Activated T-helper 17 cell treated with anti-CD3 and anti-CD28 coated beads, Interleukin-2, amount 50 U/mL, for 72 hours (primary cell): ENCODE results near the gene SCUBE1. TPM values are rescaled to one million over a fixed set of nuclear protein-coding genes. Genes with fewer than 3 reads are reported as not detected.

Experiments
- ATAC-seq: fragments of 150-1000 bp; cut with Tn5 transposase; replicated peaks from 2 replicates; pipeline ENCODE4 v1.10.0; 2021; ENCODE audit warnings: mild to moderate bottlenecking, moderate library complexity
- H3K27ac Mint-ChIP-seq: one replicate; pipeline ENCODE4 v1.8.0; 2022; ENCODE audit warnings: mixed read lengths
- H3K27me3 Mint-ChIP-seq: one replicate; pipeline ENCODE4 v1.8.0; 2022; ENCODE audit warnings: mixed read lengths
- H3K36me3 Mint-ChIP-seq: one replicate; pipeline ENCODE4 v1.8.0; 2022; ENCODE audit warnings: low read depth, mild to moderate bottlenecking, mixed read lengths
- H3K4me1 Mint-ChIP-seq: one replicate; pipeline ENCODE4 v1.8.0; 2022; ENCODE audit warnings: mixed read lengths
- H3K4me3 Mint-ChIP-seq: one replicate; pipeline ENCODE4 v1.8.0; 2022; ENCODE audit warnings: mild to moderate bottlenecking, mixed read lengths
- H3K9me3 Mint-ChIP-seq: one replicate; pipeline ENCODE4 v1.8.0; 2022; ENCODE audit warnings: mixed read lengths
- total RNA-seq, 2 donors: library from RNA; stranded (reverse); gene quantifications; one replicate each; pipeline ENCODE4 v1.2.3, GENCODE V29; 2022

The SCUBE1 gene
- total RNA-seq, 2 donors from 2014 or later, result not detected

DNA sequence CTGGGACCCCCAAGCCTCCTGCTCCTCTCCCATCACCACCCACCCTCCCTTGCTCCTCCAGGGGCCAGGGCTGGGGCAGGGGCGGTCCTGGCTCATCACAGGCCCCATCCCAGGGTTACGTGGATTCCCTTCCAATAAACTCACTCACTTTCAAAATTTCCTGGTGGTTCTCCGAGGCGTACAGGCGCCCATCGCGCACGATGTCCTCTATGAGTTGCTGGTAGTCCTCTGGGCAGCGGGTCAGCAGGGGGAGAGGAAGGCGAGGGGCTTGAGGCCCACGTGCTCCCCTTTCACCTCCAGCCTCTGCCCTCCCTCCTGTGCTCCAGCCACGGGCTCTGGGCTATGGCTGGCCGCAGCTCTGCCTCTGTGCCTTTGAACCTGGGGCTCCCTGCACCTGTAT is 135.8 kb downstream of the SCUBE1 start:
- H3K4me1 Mint-ChIP-seq, result peaks cover 6% of the 10 kb centered on the region
- H3K36me3 Mint-ChIP-seq, result no peaks in the 10 kb centered on the region
- H3K9me3 Mint-ChIP-seq, result no peaks in the 10 kb centered on the region
- no peak overlapping the region for H3K27ac Mint-ChIP-seq
- ATAC-seq, result no peak
- H3K4me3 Mint-ChIP-seq, result no peak overlapping the region
- no peaks in the 10 kb centered on the region for H3K27me3 Mint-ChIP-seq

DNA sequence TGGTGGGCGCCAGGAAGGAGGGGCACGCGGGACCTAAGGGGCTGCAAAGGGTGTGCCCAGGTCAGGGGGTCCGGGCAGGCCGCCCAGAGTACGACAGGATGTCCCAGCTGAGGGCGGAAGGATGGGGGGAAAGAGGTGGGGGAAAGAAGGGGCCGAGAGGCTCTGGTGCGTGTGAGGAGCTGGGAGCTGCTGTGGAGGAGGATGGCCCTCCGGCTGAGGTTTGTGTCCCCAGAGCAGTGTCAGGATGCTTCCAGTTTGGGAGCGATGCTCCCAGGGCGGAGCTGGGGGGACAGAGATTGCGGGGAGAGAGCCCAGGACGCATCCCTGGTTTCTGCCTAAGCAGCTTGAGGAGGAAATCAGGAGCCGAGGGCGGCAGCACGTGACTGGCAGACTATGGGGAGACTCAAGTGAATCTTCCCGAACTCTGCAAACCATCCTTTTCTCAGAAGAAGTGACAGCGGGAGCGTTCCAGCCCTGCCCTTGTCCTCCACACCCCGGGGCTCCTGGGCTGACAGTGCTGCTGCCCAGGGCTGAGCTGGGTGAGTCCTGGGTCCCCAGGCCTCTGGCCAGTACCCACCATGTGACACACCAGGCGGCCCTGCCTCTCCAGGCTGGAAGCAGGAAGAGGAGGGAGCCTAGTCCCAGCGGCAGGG is 136.5 kb downstream of the SCUBE1 start:
- ATAC-seq, result peak; percentile 25
- Mint-ChIP-seq H3K36me3 (no peaks in the 10 kb centered on the region), H3K27ac (peak overlapping the region; percentile 54), H3K27me3 (no peaks in the 10 kb centered on the region), H3K9me3 (no peaks in the 10 kb centered on the region), H3K4me1 (peaks cover 6% of the 10 kb centered on the region), H3K4me3 (no peak overlapping the region)

DNA sequence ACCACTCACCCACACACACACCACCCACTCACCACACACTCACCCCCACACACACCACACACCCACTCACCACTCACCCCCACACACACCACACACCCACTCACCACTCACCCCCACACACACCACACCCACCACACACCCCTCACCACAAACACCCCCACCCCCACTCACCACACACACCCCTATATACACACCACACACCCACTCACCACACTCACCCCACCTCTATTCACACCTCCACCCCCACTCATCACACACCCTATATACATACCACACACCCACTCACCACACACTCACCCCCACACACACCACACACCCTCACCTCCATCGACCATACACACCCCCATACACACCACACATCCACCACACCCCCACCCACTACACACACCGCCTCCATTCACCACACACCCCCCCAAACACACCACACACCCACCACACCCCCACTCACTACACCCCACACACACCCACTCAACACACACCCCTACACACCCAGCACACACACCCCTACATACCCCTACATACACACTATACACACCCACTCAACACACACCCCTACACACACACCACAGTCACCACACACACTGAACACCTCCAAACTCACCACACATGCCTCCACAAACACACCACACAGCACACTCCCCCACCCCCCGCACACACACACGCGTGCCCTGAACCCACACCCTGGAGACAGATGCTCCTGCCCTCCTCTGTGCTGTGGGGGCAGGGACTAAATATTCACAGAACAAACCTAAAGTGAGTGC is 137.2 kb downstream of the SCUBE1 start:
- Mint-ChIP-seq H3K4me1 (peaks cover 6% of the 10 kb centered on the region), H3K9me3 (no peaks in the 10 kb centered on the region), H3K4me3 (no peak overlapping the region), H3K36me3 (no peaks in the 10 kb centered on the region), H3K27me3 (no peaks in the 10 kb centered on the region), H3K27ac (peak overlapping the region; percentile 54)
- peak; percentile 25 for ATAC-seq

DNA sequence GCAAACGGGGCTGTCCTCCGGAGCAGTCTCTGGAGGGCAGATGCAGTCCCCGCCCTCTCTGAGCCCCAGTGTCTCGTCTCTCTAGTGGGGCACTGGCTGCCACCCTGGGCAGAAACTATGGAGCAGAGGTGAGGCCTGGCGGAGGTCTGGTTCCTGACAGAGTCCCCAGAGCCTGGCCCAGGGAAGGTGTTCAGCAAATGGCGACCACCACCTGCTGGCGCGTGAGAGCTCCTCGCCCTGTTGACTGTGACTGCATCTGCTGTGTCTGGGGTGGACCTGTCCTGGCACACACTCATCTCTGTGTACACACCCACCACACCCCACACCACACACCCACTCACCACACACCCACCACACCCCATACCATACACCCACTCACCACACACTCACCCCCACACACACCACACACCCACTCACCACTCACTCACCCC is 137.9 kb downstream of the SCUBE1 start:
- Mint-ChIP-seq H3K36me3 (no peaks in the 10 kb centered on the region), H3K9me3 (no peaks in the 10 kb centered on the region), H3K27me3 (no peaks in the 10 kb centered on the region), H3K4me3 (no peak overlapping the region), H3K4me1 (peaks cover 6% of the 10 kb centered on the region), H3K27ac (no peak overlapping the region)
- peak; percentile 25 for ATAC-seq

DNA sequence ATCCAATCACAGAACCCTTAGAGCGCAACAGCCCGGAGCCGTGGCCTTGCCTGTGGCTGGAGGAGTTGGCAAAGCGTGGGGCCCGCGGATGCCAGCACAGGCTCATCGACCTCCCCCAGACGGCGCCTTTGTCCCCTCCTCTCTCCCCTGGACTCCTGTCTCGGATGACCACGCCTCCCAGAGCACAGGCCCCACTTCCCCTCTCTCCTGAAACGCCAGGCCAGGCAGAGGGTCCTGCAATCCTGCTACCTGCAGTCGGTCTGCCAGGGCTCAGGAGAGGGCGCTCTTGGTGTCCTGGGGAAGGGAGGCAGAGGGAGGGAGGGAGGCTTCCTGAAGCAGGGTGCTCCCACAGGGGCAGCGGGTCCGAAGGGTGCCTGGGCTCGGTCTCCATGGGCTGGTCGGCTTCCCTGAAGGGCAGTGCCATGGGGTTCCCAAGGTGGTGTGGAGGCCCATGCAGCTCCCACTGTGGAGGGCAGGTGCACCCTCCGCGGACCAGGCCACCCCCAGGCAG is 139.6 kb downstream of the SCUBE1 start:
- ATAC-seq, result no peak
- no peaks in the 10 kb centered on the region for H3K27me3 Mint-ChIP-seq
- no peak overlapping the region for H3K4me3 Mint-ChIP-seq
- peaks cover 6% of the 10 kb centered on the region for H3K4me1 Mint-ChIP-seq
- no peaks in the 10 kb centered on the region for H3K9me3 Mint-ChIP-seq
- H3K27ac Mint-ChIP-seq, result no peak overlapping the region
- no peaks in the 10 kb centered on the region for H3K36me3 Mint-ChIP-seq

DNA sequence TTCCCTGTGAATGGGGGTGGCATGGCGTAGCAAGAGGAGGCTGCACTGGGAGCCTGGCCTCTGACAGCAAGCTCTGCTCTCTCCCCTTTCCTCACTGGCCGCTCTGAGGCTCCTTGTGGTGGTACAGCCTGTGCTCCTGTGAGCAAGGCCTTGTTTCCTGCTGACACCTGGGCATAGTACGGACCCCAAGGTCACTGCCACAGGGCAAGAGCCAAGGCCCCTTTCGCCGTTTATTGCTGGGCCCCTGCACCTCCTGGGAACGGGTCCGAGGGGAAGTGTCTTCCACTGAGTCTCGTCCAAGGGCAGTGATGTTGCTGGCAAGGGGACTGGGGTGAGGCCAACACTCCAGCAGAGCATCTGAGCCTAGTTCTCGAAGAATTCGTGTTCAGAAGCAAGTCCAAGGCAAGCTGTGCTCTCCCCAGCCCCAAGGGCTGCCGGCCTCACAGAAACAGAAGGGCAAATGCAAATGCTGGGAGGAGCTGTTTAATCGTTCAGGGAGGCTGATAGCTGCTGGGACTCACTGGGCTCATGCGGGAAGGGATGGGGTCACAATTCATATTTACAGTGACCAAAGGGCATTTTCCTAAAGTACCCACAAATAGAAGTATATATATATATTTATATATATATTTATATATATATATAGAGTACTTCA is 140.3 kb downstream of the SCUBE1 start:
- H3K4me1 Mint-ChIP-seq, result peaks cover 6% of the 10 kb centered on the region
- H3K27me3 Mint-ChIP-seq, result no peaks in the 10 kb centered on the region
- H3K27ac Mint-ChIP-seq, result no peak overlapping the region
- no peak for ATAC-seq
- no peak overlapping the region for H3K4me3 Mint-ChIP-seq
- H3K9me3 Mint-ChIP-seq, result no peaks in the 10 kb centered on the region
- no peaks in the 10 kb centered on the region for H3K36me3 Mint-ChIP-seq

DNA sequence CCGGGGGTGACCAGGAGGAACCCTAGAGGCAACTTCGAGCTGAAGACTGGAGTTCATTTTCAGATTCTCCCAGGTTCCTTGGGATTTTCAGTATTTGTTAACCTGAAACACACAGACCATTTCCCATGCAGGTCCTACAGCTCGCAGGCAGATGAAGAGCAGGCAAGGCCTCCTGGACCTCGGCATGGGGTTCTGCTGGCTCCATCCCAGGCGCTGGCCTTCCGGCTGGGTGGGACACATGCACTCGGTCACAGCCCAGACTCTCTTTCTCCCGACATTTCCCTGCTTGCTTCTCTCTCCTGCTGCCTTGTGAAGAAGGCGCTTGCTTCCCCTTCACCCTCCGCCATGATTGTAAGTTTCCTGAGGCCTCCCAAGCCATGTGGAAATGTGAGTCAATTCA is 140.8 kb downstream of the SCUBE1 start:
- no peak overlapping the region for H3K4me3 Mint-ChIP-seq
- H3K27me3 Mint-ChIP-seq, result no peaks in the 10 kb centered on the region
- no peak for ATAC-seq
- H3K9me3 Mint-ChIP-seq, result no peaks in the 10 kb centered on the region
- H3K36me3 Mint-ChIP-seq, result no peaks in the 10 kb centered on the region
- no peak overlapping the region for H3K27ac Mint-ChIP-seq
- peaks cover 6% of the 10 kb centered on the region for H3K4me1 Mint-ChIP-seq

DNA sequence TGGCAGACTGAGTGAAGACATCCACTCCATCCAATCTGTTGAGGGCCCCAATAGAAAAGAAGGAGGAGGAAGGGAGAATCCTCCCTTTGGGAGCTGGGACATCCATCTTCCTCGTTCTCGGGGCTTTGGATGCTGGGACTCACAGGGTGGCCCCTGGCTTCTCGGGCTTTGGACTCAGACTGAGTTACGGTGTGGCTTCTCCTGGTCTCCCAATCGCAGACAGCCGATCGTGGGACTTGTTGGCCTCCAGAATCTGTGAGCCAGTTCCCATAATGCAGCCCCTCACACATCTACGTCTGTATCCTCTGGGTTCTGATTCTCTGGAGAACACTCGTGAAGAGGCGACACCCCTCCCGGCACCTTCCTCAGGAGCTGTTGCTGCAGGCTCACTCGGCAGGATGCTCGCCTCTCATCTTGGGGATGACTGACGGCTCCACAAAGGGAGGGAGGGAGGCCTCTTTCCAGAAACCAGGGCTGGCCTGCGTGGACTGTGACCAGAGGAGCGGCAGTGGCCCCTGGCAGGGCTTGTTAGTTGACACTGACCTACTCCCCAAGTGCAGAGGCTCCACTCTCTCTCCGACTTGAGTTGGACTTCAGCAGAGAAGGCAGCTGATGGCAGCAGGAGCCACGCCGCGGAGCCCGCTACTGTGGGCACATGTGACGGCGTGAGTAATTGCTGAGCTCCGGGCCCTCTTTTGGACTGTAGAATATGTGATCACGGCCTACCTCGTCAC is 141.5 kb downstream of the SCUBE1 start:
- H3K36me3 Mint-ChIP-seq, result no peaks in the 10 kb centered on the region
- no peak for ATAC-seq
- H3K27ac Mint-ChIP-seq, result no peak overlapping the region
- peaks cover 6% of the 10 kb centered on the region for H3K4me1 Mint-ChIP-seq
- no peaks in the 10 kb centered on the region for H3K9me3 Mint-ChIP-seq
- H3K4me3 Mint-ChIP-seq, result no peak overlapping the region
- H3K27me3 Mint-ChIP-seq, result no peaks in the 10 kb centered on the region

DNA sequence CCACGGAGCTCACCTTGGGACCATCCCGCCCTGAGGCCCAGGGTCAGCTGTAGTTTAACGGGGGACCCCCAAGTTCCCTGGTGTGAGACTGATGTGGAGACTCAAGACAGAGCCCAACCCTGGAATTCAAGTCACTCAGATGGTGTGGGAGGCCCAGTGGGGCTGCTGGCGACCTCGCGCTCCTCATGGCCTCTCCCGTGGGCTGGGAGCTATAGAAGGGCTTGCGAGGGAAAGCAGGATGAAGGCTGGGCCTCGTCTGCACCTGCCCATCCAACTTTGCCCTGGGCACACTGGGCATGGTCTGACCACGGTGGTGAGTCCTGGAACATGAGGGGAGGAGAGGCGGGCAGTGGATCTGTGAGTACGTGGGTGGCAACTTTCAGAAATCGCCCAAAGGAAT is 142.6 kb downstream of the SCUBE1 start:
- no peaks in the 10 kb centered on the region for H3K36me3 Mint-ChIP-seq

DNA sequence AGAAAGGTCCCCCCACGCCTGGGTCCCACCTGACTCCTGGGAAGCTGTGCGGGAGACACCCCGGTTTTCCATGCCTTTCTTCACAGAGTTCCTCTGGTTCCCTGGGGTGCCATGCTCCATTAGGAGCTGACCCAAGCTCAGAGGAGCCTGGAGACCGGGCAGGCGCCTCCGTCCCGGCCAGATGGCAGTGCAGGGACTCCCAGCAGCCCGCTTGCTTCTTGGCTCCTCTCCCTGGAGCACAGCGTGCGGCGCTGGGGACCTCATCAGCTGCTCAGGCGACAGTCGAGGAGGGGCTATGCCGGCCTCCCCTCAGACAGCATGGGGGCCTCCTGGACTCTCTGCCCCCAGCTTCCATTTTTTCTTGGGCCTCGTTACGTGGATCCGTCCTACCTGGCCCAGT is 143.1 kb downstream of the SCUBE1 start:
- Mint-ChIP-seq H3K36me3 (no peaks in the 10 kb centered on the region), H3K27me3 (no peaks in the 10 kb centered on the region), H3K9me3 (no peaks in the 10 kb centered on the region), H3K27ac (no peak overlapping the region), H3K4me3 (no peak overlapping the region), H3K4me1 (no peaks in the 10 kb centered on the region)
- no peak for ATAC-seq

More for the DNA sequence above, 142.6 kb downstream of the SCUBE1 start:
- Mint-ChIP-seq H3K4me3 (no peak overlapping the region), H3K27ac (no peak overlapping the region), H3K27me3 (no peaks in the 10 kb centered on the region), H3K4me1 (no peaks in the 10 kb centered on the region), H3K9me3 (no peaks in the 10 kb centered on the region)
- ATAC-seq, result no peak

DNA sequence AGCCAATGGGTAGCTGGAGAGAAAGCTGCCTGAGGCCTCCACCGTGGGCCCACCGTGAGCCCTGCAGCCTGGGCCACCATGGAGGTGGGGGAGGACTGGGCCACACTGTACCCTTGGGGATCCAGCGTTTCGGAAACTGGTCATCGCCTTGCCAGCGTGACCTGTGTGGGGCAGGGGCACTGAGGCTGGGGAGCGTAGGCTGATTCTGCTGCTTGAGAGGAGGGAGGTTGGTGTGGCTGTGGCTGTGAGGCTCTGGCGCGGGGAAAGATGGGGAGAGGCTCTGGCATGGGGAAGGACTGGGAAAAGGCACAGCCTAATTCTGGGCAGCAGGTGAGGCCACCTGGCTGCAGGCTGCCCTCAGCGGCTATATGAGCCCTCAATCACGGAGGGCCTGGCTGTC is 143.6 kb downstream of the SCUBE1 start:
- H3K36me3 Mint-ChIP-seq, result no peaks in the 10 kb centered on the region
- H3K9me3 Mint-ChIP-seq, result no peaks in the 10 kb centered on the region
- no peak overlapping the region for H3K27ac Mint-ChIP-seq
- H3K27me3 Mint-ChIP-seq, result no peaks in the 10 kb centered on the region
- no peak overlapping the region for H3K4me3 Mint-ChIP-seq
- no peak for ATAC-seq
- H3K4me1 Mint-ChIP-seq, result no peaks in the 10 kb centered on the region

DNA sequence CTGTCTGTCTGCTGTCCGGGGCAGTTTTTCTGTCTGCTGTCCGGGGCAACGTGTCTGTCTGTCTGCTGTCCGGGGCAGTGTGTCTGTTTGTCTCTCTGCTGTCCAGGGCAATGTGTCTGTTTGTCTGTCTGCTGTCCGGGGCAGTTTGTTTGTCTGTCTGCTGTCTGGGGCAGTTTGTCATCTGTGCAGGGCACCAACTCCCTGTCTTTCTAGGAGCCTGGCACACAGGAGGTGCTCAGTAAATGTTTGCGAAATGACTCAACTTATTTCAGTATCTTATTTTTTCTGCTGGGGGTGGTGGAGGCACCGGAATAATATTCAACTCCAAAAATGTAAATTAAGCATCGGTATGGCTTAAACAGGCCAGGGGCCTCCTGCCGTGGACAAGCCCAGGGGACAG is 144.2 kb downstream of the SCUBE1 start:
- H3K27ac Mint-ChIP-seq, result no peak overlapping the region
- H3K4me3 Mint-ChIP-seq, result no peak overlapping the region
- no peak for ATAC-seq
- H3K4me1 Mint-ChIP-seq, result no peaks in the 10 kb centered on the region
- H3K9me3 Mint-ChIP-seq, result no peaks in the 10 kb centered on the region
- no peaks in the 10 kb centered on the region for H3K36me3 Mint-ChIP-seq
- no peaks in the 10 kb centered on the region for H3K27me3 Mint-ChIP-seq

DNA sequence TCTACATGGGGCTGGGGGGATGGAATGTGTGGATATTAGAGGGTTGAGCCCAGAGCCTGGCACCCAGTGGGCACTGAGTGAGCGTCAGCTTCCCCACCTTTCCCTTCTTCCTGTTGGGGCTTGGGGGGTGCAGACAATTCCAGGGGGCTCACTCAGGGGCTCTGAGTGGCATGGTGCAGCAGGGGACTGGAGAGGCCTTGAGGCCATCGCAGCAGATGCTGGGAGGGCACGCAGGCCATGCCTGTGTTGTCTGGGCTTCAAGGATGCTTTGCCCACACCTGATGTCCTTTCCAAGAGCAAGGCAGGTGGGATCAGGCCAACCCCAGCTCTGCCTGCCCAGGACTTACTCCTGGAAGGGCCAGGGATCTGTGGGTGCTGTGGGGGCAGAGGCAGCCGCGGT is 145.0 kb downstream of the SCUBE1 start:
- Mint-ChIP-seq H3K4me3 (no peak overlapping the region), H3K9me3 (no peaks in the 10 kb centered on the region), H3K27ac (no peak overlapping the region), H3K4me1 (no peaks in the 10 kb centered on the region), H3K36me3 (no peaks in the 10 kb centered on the region), H3K27me3 (no peaks in the 10 kb centered on the region)
- no peak for ATAC-seq

DNA sequence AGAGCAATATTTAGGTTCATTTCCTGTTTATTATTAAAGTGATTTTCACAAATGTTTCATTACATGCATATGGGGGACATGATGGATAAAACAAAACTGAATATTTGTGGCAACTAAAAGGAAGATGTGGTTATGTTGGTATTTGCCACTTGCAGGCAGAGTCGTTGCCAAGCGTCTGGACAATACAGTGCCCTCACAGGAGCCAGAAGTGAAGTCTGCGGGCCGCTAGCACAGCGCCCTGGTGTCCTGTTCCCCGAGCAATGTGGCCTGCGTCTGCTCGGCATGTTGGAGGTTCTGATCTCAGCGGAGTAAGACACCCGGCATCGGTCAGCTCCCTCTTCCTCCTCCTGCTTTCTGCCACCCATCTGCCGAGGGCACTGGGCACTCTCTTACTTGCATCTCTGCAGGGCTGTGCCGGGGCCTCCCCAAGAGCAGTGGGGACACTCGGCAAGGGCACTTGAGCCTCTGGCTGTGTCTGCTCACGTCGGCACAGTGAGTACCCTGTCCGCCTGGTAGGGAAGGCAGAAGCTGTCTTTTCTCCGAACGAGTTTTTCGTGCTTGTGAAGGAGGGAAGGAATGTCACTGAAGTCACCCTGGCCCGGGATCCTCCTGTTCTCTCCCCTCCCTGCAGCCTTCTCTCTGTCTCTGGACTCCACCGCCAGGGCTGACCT is 145.8 kb downstream of the SCUBE1 start:
- Mint-ChIP-seq H3K9me3 (no peaks in the 10 kb centered on the region), H3K36me3 (no peaks in the 10 kb centered on the region), H3K27ac (no peak overlapping the region), H3K27me3 (no peaks in the 10 kb centered on the region), H3K4me1 (no peaks in the 10 kb centered on the region), H3K4me3 (no peak overlapping the region)
- no peak for ATAC-seq
